Heart right ventricle (tissue), 16 donors: ENCODE results near the gene SETD1A. TPM values are rescaled to one million over a fixed set of nuclear protein-coding genes. Genes with fewer than 3 reads are reported as not detected.

Source experiments
- ATAC-seq, 8 donors: fragments of 200-7000 bp; cut with Tn5 transposase; one replicate each; pipeline ENCODE4 v1.9.1; 2020; ENCODE audit warnings: mild to moderate bottlenecking in 8 of 8, moderate library complexity in 8 of 8, moderate number of reproducible peaks in 1 of 8
- DNase-seq, 2 donors: peaks; one replicate each; pipeline ENCODE4 v3.0.0-alpha.2; 2020
- H3K27ac ChIP-seq, 10 donors: fragments of 200-600 bp; sonication (generic) in 2 of 10; one replicate each; pipeline versions ENCODE4 v1.5.0 to v1.8.0; 2020 to 2022; ENCODE audit warnings: mild to moderate bottlenecking in 3 of 10
- H3K27me3 ChIP-seq, 7 donors: fragments of 200-600 bp; one replicate each; pipeline ENCODE4 v1.8.0; 2021 to 2022; ENCODE audit warnings: mild to moderate bottlenecking in 2 of 7
- H3K36me3 ChIP-seq, 9 donors: fragments of 200-600 bp; sonication (generic) in 1 of 9; one replicate each; pipeline versions ENCODE4 v1.5.0 to v1.8.0; 2020 to 2022; ENCODE audit warnings: mild to moderate bottlenecking in 2 of 9
- H3K4me1 ChIP-seq, 9 donors: fragments of 200-600 bp; sonication (generic) in 1 of 9; one replicate each; pipeline versions ENCODE4 v1.5.0 to v1.8.0; 2020 to 2022; ENCODE audit warnings: mild to moderate bottlenecking in 4 of 9
- H3K4me3 ChIP-seq, 10 donors: fragments of 200-600 bp; sonication (generic) in 2 of 10; one replicate each; pipeline versions ENCODE4 v1.5.0 to v1.8.0; 2020 to 2022; ENCODE audit warnings: mild to moderate bottlenecking in 7 of 10, moderate library complexity in 2 of 10
- H3K9me3 ChIP-seq, 11 donors: fragments of 200-600 bp in 10 of 11; sonication (generic) in 2 of 11; one replicate each; pipeline versions ENCODE4 v1.5.0 to v1.8.0; 2013 to 2022; ENCODE audit warnings: mild to moderate bottlenecking in 2 of 11, control low read depth in 1 of 11, moderate library complexity in 1 of 11
- CTCF ChIP-seq, 9 donors: fragments of 200-600 bp; sonication (generic) in 2 of 9; IDR thresholded peaks; one replicate each; pipeline versions ENCODE4 v1.5.0 to v1.8.0; 2021 to 2022; ENCODE audit warnings: antibody characterized with exemption in 9 of 9, mild to moderate bottlenecking in 5 of 9, moderate library complexity in 1 of 9
- WGBS, 2 donors: extraction: QIAGEN DNeasy Blood & Tissue Kit; methylation state at CpG; one replicate each; pipeline ENCODE4 v1.1.7; 2013; ENCODE audit warnings: inconsistent platforms in 1 of 2; 5-methylcytosine and 5-hydroxymethylcytosine counted together
- intact Hi-C, 10 donors: fragments of 100-400 bp; cut with DNase I; formaldehyde crosslinking; loops; one replicate each; pipeline versions ENCODE4 v1.11.1 to v1.14.2; 2022
- polyA plus RNA-seq, 2 donors: library from polyadenylated mRNA; stranded (reverse); fragments of 200-250 nt; gene quantifications; one replicate each; pipeline ENCODE4 v1.2.3, GENCODE V29; 2013
- total RNA-seq, 10 donors: library from RNA; stranded (reverse); fragmentation: NEBNext Ultra II Directional in 3 of 10; extraction: Animal tissue kit (Norgen Biotek cat#: 25700) in 3 of 10; gene quantifications; one replicate each; pipeline versions ENCODE4 v1.2.1 to v1.2.4, GENCODE V29; 2021 to 2023
- donor health status: Arrhythmogenic right ventricular cardiomyopathy.
- donor health status: ischemic (EF 13 %, LVEDD 7.1; RV severe dilation, severe dysfunction).
- donor health status: healthy with polysubstance abuse.
- donor health status: DM: no; HTN: yes; CAD: no.
- donor health status: DM: no; HTN: no; CAD: no.
- donor health status: ischemic (EF 25% LVEDD 6.9; RV normal size, moderate dysfunction).
- donor health status: ischemic (EF 25% LVEDD 5.7; RV mildly dilated, moderate dysfunction).
- donor health status: healthy.
- donor health status: DM: yes; HTN: yes; CAD: no.
- donor health status: Ischemic cardiomyopathy.
- donor health status: ischemic (EF 35%, LVEDD 5.7; RV mildly dilated, moderate dysfunction).
- donor health status: nonischemic (EF 11% LVEDD 7.7; RV severe dilation, severe dysfunction).
- donor health status: DM: yes; HTN: yes; CAD: no.
- donor health status: PGD.
- donor health status: ischemic (EF 29% LVEDD 5.4; RV normal size, mild dysfunction).
- donor health status: nonischemic (EF 23%, LVEDD 6.1; RV moderate dilation, normal function).

Gene SETD1A
- total and polyA plus RNA-seq, 12 donors = 5.8 to 11.4 (median 9.2) TPM

DNA sequence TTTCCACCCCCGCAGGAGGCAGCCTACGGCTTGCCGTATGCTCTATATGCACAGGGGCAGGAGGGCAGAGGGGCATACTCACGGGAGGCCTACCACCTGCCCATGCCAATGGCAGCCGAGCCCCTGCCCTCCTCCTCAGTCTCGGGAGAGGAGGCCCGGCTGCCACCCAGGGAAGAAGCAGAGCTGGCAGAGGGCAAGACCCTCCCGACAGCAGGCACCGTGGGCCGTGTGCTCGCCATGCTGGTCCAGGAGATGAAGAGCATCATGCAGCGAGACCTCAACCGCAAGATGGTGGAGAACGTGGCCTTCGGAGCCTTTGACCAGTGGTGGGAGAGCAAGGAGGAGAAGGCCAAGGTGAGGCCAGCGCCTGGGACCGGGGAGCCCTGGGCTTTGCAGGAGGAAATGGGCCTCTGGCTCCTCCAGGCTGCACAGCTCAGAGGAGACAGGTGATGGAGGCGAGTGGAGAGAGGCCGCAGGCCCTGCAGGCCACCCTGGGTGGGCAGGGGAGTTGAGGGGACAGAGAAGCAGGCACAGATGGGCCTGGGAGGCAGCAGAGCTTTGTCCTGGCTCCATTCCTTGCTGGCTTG, 8.6 kb downstream of the SETD1A start:
- no peak for TF ChIP-seq CTCF (IDR thresholded peaks at IDR 0.05)
- Histone ChIP-seq H3K4me3 (no peak overlapping the region), H3K4me1 (no peaks in the 10 kb centered on the region), H3K27ac (no peak overlapping the region), H3K36me3 (peaks cover 0 to 100% (median 92%) of the 10 kb centered on the region in 9 donors), H3K9me3 (no peaks in the 10 kb centered on the region), H3K27me3 (no peaks in the 10 kb centered on the region)
- DNase-seq (no peak), ATAC-seq (peak in 1 of 8 donors; percentile 18)
- WGBS, 2 donors = 93 to 94% methylated on average over 19 of the region's 19 CpGs
- intact Hi-C loops = no loop called here

DNA sequence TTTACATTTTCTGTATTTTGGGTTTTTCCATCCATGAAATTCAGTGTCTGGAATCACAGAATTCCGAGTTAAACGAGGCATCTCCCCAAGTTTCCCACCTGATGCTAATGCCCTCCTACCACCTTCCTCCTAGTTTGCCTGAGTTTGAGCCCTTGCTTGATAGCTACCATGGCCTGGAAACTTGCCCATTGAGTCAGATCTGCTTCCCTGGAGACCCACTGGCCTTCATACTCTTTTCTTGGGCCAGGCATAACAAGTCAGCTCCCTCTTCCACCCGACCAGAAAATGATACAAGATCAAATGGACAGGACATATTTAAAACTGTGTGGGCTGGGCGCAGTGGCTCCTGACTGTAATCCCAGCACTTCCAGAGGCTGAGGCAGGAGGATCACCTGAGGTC, 10.2 kb downstream of the SETD1A start:
- 83 to 89% methylated on average over 4 of the region's 4 CpGs for WGBS, 2 donors
- intact Hi-C loops = no loop called here
- Histone ChIP-seq H3K4me3 (no peak overlapping the region), H3K36me3 (peaks cover under 1 to 100% (median 90%) of the 10 kb centered on the region in 9 donors), H3K4me1 (no peaks in the 10 kb centered on the region), H3K9me3 (no peaks in the 10 kb centered on the region), H3K27me3 (no peaks in the 10 kb centered on the region), H3K27ac (no peak overlapping the region)
- no peak for ATAC-seq
- TF ChIP-seq CTCF (IDR thresholded peaks at IDR 0.05) = no peak
- no peak for DNase-seq

DNA sequence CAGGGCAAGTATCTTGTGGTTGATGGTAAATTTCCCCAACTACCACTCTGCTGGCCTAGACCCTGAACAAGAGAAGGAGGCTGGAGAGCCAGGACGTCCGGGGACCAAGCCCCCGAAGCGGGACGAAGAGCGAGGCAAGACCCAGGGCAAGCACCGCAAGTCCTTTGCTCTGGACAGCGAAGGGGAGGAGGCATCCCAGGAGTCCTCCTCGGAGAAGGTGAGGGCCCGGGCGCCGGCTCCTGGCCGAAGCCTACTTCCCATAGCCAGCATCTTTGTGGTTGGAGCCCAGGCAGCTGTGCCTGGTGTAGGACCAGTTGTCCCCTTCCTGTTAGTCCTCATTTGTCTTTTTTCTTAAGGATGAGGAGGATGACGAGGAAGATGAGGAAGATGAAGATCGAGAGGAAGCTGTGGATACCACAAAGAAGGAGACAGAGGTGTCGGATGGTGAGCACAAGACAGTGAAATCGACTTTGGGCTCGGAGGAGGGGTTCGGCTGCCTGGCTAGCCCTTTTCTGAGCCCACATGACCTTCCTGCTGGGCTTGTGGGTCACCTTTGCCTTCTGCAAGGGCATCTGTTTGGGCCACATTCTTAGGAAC, 11.8 kb downstream of the SETD1A start:
- H3K27ac ChIP-seq = no peak overlapping the region
- DNase-seq (no peak), ATAC-seq (no peak)
- no peaks in the 10 kb centered on the region for H3K9me3 ChIP-seq
- H3K36me3 ChIP-seq = peaks cover 0 to 100% (median 87%) of the 10 kb centered on the region in 9 donors
- no peak overlapping the region for H3K4me3 ChIP-seq
- intact Hi-C loops = no loop called here
- TF ChIP-seq CTCF (IDR thresholded peaks at IDR 0.05) = no peak
- WGBS, 2 donors = 94 to 96% methylated on average over 19 of the region's 19 CpGs
- H3K4me1 ChIP-seq = no peaks in the 10 kb centered on the region
- H3K27me3 ChIP-seq = no peaks in the 10 kb centered on the region

DNA sequence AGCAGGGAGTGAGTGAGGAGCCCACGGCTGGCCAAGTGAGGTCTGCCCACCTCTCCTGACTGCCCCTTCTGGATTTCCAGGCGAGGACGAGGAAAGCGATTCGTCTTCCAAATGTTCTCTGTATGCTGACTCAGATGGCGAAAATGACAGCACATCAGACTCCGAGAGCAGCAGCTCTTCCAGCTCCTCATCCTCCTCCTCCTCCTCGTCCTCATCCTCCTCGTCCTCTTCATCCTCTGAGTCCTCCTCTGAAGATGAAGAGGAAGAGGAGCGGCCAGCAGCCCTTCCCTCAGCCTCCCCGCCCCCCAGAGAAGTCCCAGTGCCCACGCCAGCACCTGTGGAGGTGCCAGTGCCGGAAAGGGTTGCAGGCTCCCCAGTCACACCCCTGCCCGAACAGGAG, 13.7 kb downstream of the SETD1A start:
- ATAC-seq (no peak), DNase-seq (no peak)
- no peak for TF ChIP-seq CTCF (IDR thresholded peaks at IDR 0.05)
- Histone ChIP-seq H3K9me3 (no peaks in the 10 kb centered on the region), H3K4me1 (no peaks in the 10 kb centered on the region), H3K36me3 (peaks cover 0 to 100% (median 72%) of the 10 kb centered on the region in 9 donors), H3K27ac (no peak overlapping the region), H3K27me3 (no peaks in the 10 kb centered on the region), H3K4me3 (no peak overlapping the region)
- intact Hi-C loops = no loop called here
- WGBS, 2 donors = 92 to 94% methylated on average over 14 of the region's 14 CpGs
